Vagina (tissue), 2 donors: ENCODE data around the gene ZNF692.

Source experiments
- POLR2A ChIP-seq, 2 donors: fragments of 450-650 bp; IDR thresholded peaks; one replicate each; pipeline ENCODE4 v1.6.1; 2017; ENCODE audit warnings: antibody characterized with exemption in 2 of 2, mild to moderate bottlenecking in 2 of 2, moderate library complexity in 2 of 2
- POLR2AphosphoS5 ChIP-seq, 2 donors: sonication (generic); formaldehyde crosslinking; IDR thresholded peaks; one replicate each; pipeline ENCODE4 v1.9.0; 2017; ENCODE audit warnings: antibody characterized with exemption in 2 of 2, mild to moderate bottlenecking in 2 of 2, low read depth in 1 of 2; ENCODE audit not compliant: insufficient read depth in 1 of 2
- TF ChIP-seq, protein P1 (sequence below), 3 experiments: fragments of 450-650 bp in 2 of 3; fragments of 200-600 bp in 1 of 3; sonication (generic) in 1 of 3; IDR thresholded peaks; one replicate each; pipeline ENCODE4 v1.5.1; 2017 to 2019; ENCODE audit warnings: antibody characterized with exemption in 3 of 3, mild to moderate bottlenecking in 2 of 3, moderate library complexity in 2 of 3

DNA sequence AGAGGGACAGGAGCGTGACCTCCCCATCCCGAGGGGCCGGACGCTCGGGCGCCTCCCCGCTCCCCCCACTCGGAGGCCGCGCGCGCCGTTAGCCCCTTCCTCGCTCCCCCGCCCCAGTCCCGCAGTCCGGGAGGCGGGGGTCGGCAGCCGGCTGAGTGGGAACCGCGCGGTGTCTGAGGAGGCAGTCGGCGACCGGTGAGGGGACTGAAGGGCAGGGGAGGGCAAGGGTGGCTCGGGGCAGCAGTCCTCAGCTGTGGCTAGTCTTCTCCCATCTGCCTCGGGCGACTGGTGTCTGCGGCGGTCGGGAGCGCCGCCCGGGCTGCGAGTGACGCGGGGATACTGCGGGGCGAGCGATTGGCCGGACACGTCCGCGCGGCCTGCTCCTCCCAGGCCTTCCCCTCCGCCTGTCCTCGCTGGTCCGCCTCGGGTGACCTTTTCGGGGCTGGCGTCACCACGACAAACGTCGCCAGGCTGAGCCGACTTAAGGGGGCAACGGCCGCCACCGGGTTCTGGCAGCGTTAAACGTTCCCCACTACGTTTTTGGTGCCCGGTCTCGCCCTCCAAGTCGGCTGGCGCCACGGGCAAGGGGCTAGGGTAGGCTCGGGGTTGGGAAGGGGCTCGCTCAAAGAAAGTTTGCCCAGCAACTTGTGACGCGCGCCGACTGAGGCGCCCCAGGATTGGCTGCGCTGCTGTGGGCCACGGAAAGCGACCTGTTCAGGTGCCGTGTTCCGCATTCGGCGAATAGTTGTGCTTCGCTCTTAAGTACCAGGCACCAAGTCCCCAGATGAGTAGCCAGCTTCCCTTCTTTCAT lies 20.3 kb downstream of the ZNF692 start:
- TF ChIP-seq, protein P1, sequence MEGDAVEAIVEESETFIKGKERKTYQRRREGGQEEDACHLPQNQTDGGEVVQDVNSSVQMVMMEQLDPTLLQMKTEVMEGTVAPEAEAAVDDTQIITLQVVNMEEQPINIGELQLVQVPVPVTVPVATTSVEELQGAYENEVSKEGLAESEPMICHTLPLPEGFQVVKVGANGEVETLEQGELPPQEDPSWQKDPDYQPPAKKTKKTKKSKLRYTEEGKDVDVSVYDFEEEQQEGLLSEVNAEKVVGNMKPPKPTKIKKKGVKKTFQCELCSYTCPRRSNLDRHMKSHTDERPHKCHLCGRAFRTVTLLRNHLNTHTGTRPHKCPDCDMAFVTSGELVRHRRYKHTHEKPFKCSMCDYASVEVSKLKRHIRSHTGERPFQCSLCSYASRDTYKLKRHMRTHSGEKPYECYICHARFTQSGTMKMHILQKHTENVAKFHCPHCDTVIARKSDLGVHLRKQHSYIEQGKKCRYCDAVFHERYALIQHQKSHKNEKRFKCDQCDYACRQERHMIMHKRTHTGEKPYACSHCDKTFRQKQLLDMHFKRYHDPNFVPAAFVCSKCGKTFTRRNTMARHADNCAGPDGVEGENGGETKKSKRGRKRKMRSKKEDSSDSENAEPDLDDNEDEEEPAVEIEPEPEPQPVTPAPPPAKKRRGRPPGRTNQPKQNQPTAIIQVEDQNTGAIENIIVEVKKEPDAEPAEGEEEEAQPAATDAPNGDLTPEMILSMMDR (IDR thresholded peaks at IDR 0.05): no peak
- peak in 1 of 2 donors; percentile 16 for TF ChIP-seq POLR2A (IDR thresholded peaks at IDR 0.05)
- TF ChIP-seq POLR2AphosphoS5 (IDR thresholded peaks at IDR 0.05; ENCODE audit: insufficient read depth in 1 of 2, low read depth in 1 of 2): peak; percentile 7 to 97
